Measurements from ENCODE around the gene IL1RN. TPM values are rescaled to one million over a fixed set of nuclear protein-coding genes. Genes with fewer than 3 reads are reported as not detected.

The IL1RN gene
- total RNA-seq, 1 experiment from 2014 or later = not detected

GRCh38 chr2:113113807-113114206, 13.6 kb upstream of the IL1RN start:
- DNase-seq (ENCODE audit: low read depth, low spot score) (no peak), ATAC-seq (no peak)
- intact Hi-C loops (cut with micrococcal nuclease; ENCODE audit: unreplicated experiment) = no loop called here
- POLR2A ChIA-PET = no interaction called here
- H3K36me3 ChIP-seq (ENCODE audit: control insufficient read depth, insufficient read depth, low read length) = no peaks in the 10 kb centered on the region
- no TSS peak for BruUV-seq (replicated peaks)
- no peak overlapping the region for H3K4me3 ChIP-seq (ENCODE audit: low read depth in 2 of 2, low read length in 2 of 2)
- H3K27me3 ChIP-seq (ENCODE audit: control insufficient read depth, insufficient read depth, low read length) = no peaks in the 10 kb centered on the region
- no peak overlapping the region for H3K27ac ChIP-seq (ENCODE audit: low read length)
- CTCF ChIA-PET = no interaction called here
- in situ Hi-C loops (cut with HindIII; ENCODE audit: low pct_unique_long_range_greater_than_20kb, low sequenced_read_pairs) = no loop called here
- TF ChIP-seq TCF7L2 (IDR thresholded peaks at IDR 0.05; ENCODE audit: low read depth, low read length) = no peak
- no peak for TF ChIP-seq SIN3A (IDR thresholded peaks at IDR 0.05; ENCODE audit: borderline replicate concordance, insufficient read depth, low read depth, low read length)
- no peak for TF ChIP-seq CTCF (IDR thresholded peaks at IDR 0.05)
- TF ChIP-seq, protein P1, sequence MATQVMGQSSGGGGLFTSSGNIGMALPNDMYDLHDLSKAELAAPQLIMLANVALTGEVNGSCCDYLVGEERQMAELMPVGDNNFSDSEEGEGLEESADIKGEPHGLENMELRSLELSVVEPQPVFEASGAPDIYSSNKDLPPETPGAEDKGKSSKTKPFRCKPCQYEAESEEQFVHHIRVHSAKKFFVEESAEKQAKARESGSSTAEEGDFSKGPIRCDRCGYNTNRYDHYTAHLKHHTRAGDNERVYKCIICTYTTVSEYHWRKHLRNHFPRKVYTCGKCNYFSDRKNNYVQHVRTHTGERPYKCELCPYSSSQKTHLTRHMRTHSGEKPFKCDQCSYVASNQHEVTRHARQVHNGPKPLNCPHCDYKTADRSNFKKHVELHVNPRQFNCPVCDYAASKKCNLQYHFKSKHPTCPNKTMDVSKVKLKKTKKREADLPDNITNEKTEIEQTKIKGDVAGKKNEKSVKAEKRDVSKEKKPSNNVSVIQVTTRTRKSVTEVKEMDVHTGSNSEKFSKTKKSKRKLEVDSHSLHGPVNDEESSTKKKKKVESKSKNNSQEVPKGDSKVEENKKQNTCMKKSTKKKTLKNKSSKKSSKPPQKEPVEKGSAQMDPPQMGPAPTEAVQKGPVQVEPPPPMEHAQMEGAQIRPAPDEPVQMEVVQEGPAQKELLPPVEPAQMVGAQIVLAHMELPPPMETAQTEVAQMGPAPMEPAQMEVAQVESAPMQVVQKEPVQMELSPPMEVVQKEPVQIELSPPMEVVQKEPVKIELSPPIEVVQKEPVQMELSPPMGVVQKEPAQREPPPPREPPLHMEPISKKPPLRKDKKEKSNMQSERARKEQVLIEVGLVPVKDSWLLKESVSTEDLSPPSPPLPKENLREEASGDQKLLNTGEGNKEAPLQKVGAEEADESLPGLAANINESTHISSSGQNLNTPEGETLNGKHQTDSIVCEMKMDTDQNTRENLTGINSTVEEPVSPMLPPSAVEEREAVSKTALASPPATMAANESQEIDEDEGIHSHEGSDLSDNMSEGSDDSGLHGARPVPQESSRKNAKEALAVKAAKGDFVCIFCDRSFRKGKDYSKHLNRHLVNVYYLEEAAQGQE (IDR thresholded peaks at IDR 0.05; ENCODE audit: insufficient read depth in 1 of 2, low read depth in 2 of 2, low read length in 1 of 2) = no peak
- no peak for TF ChIP-seq POLR2AphosphoS5 (IDR thresholded peaks at IDR 0.05; ENCODE audit: low read depth, low read length)
- no peaks in the 10 kb centered on the region for H3K9me3 ChIP-seq (ENCODE audit: control insufficient read depth, insufficient read depth, low read depth, low read length)
- no peaks in the 10 kb centered on the region for H3K4me1 ChIP-seq (ENCODE audit: control insufficient read depth, insufficient read depth, low read length)

DNA sequence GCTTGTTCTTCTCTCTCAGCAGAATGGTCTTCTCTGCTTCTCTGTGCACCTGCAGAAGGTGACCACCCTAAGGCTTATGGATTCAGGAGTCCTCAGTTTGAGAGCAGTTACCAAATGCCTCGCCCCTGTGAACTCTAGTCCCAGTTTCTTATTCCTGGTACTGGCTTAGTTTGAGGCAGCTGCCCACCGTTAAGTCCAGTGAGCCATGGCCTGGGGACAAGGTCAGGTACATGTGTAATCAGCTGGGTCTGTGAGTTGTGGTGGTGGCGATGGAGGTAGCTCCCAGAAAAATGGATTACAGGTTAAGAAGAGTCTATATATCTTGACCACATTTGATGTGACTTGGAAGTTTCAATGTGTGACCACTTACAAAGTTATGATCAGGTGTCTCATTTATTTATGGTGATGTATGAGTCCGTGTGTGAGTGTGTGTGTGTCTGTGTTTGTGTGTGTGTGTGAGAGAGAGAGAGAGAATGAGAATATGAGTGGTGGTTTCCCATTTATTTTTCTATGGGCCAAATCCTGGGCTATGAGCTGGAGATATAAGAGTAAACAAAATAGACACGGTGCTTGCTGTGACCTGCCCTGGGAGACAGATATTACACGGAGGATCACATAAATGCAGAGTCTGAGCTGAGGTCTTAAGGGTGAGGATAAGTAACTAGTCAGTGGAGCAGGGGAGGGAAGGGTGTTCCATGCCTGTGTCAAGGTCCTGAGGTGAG, 13.0 kb upstream of the IL1RN start:
- DNase-seq (ENCODE audit: low read depth, low spot score) (no peak), ATAC-seq (no peak)
- TF ChIP-seq, protein P1 (IDR thresholded peaks at IDR 0.05; ENCODE audit: insufficient read depth in 1 of 2, low read depth in 2 of 2, low read length in 1 of 2) = no peak
- TF ChIP-seq SIN3A (IDR thresholded peaks at IDR 0.05; ENCODE audit: borderline replicate concordance, insufficient read depth, low read depth, low read length) (no peak), TCF7L2 (IDR thresholded peaks at IDR 0.05; ENCODE audit: low read depth, low read length) (no peak), CTCF (IDR thresholded peaks at IDR 0.05) (no peak), POLR2AphosphoS5 (IDR thresholded peaks at IDR 0.05; ENCODE audit: low read depth, low read length) (no peak)
- no peaks in the 10 kb centered on the region for H3K36me3 ChIP-seq (ENCODE audit: control insufficient read depth, insufficient read depth, low read length)
- intact Hi-C loops (cut with micrococcal nuclease; ENCODE audit: unreplicated experiment) = no loop called here
- CTCF ChIA-PET = no interaction called here
- no peak overlapping the region for H3K27ac ChIP-seq (ENCODE audit: low read length)
- POLR2A ChIA-PET = no interaction called here
- no TSS peak for BruUV-seq (replicated peaks)
- in situ Hi-C loops (cut with HindIII; ENCODE audit: low pct_unique_long_range_greater_than_20kb, low sequenced_read_pairs) = no loop called here
- no peaks in the 10 kb centered on the region for H3K9me3 ChIP-seq (ENCODE audit: control insufficient read depth, insufficient read depth, low read depth, low read length)
- H3K4me3 ChIP-seq (ENCODE audit: low read depth in 2 of 2, low read length in 2 of 2) = no peak overlapping the region
- no peaks in the 10 kb centered on the region for H3K4me1 ChIP-seq (ENCODE audit: control insufficient read depth, insufficient read depth, low read length)
- no peaks in the 10 kb centered on the region for H3K27me3 ChIP-seq (ENCODE audit: control insufficient read depth, insufficient read depth, low read length)
